ENCODE measurements around the gene RUNX3. TPM values are rescaled to one million over a fixed set of nuclear protein-coding genes. Genes with fewer than 3 reads are reported as not detected.

Gene RUNX3
- total RNA-seq, 1 experiment from 2014 or later, result 22.6 TPM

DNA sequence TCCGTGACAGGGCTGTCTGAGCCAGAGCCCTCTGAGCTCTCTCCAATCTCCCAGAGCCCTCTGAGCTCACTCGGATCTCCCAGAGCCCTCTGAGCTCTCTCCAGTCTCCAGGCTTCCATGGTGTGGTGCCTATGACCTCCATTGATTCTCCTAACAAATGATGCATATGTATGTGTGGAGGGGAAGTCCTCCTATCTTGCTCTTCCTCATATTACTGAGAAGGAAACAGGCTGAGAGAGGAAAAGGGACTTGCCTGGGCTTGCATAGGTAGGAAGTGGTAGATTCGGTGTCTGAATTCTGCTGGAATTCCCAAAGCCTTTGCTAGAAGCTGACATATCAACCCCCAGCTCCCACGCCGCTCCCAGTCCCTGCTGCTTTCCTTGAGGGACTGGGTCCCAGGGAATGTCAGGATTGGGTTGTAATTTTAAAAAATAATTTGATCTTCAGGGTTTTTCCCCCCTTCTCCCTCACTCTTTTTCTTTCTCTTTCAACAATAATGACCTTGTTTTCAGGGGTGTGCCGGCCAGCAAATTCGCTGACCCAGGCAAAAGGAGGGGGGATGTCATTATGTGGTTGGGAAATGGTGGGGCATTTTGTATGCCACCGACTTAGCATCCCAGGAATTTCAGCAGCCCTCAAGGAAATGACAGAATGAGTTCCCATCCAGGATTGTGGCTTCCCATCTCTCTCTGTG lies 42.3 kb upstream of the RUNX3 start:
- no TSS peak for BruUV-seq (replicated peaks)
- Histone ChIP-seq H3K4me1 (ENCODE audit: control insufficient read depth in 1 of 2, insufficient read depth in 2 of 2, low read length in 2 of 2) (peaks cover 13 to 32% of the 10 kb centered on the region in 2 experiments; a peak in 3 of 4 replicates), H3K27me3 (ENCODE audit: insufficient read depth, low read length) (no peaks in the 10 kb centered on the region), H4K20me1 (ENCODE audit: insufficient read depth) (no peaks in the 10 kb centered on the region), H3K4me3 (replicated peaks in 1 of 2; ENCODE audit: low read depth in 1 of 2, low read length in 2 of 2) (no peak overlapping the region), H3K9ac (ENCODE audit: low read length) (no peak overlapping the region), H3K9me2 (ENCODE audit: insufficient read depth) (no peaks in the 10 kb centered on the region), H3K9me3 (ENCODE audit: control insufficient read depth in 1 of 2, insufficient read depth in 1 of 2, low read depth in 1 of 2, low read length in 2 of 2) (peaks cover 10 to 22% of the 10 kb centered on the region in 2 experiments; a peak in 3 of 4 replicates), H3K36me3 (ENCODE audit: control insufficient read depth in 1 of 2, insufficient read depth in 2 of 2, low read length in 2 of 2) (no peaks in the 10 kb centered on the region), H2AFZ (ENCODE audit: low read depth, low read length, poor library complexity, severe bottlenecking) (no peak overlapping the region), H3K79me2 (ENCODE audit: insufficient read depth, low read length) (no peaks in the 10 kb centered on the region), H3K4me2 (ENCODE audit: low read length) (no peak overlapping the region), H3K27ac (ENCODE audit: low read depth, low read length) (no peak overlapping the region)
- intact Hi-C loops (cut with micrococcal nuclease), result no loop called here
- DNase-seq (ENCODE audit: low read depth, low spot score) (no peak), ATAC-seq (no peak)
- POLR2A ChIA-PET, result no interaction called here
- CTCF ChIA-PET, result no interaction called here
- RAD21 ChIA-PET (ENCODE audit: low non-redundant PET in 1 of 2, low total read pairs in 2 of 2, uncharacterized antibody in 2 of 2, unreplicated experiment in 2 of 2), result no interaction called here
- no peak for TF ChIP-seq POLR2AphosphoS5 (IDR thresholded peaks at IDR 0.05; ENCODE audit: low read depth, low read length)
- TF ChIP-seq, protein P1, sequence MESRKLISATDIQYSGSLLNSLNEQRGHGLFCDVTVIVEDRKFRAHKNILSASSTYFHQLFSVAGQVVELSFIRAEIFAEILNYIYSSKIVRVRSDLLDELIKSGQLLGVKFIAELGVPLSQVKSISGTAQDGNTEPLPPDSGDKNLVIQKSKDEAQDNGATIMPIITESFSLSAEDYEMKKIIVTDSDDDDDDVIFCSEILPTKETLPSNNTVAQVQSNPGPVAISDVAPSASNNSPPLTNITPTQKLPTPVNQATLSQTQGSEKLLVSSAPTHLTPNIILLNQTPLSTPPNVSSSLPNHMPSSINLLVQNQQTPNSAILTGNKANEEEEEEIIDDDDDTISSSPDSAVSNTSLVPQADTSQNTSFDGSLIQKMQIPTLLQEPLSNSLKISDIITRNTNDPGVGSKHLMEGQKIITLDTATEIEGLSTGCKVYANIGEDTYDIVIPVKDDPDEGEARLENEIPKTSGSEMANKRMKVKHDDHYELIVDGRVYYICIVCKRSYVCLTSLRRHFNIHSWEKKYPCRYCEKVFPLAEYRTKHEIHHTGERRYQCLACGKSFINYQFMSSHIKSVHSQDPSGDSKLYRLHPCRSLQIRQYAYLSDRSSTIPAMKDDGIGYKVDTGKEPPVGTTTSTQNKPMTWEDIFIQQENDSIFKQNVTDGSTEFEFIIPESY (IDR thresholded peaks at IDR 0.05; ENCODE audit: extremely low read depth, insufficient replicate concordance, low read length), result no peak
- TF ChIP-seq, protein P2, sequence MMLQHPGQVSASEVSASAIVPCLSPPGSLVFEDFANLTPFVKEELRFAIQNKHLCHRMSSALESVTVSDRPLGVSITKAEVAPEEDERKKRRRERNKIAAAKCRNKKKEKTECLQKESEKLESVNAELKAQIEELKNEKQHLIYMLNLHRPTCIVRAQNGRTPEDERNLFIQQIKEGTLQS (IDR thresholded peaks at IDR 0.05), result no peak
- TF ChIP-seq, protein P3, sequence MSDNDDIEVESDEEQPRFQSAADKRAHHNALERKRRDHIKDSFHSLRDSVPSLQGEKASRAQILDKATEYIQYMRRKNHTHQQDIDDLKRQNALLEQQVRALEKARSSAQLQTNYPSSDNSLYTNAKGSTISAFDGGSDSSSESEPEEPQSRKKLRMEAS (IDR thresholded peaks at IDR 0.05), result no peak
- TF ChIP-seq ZNF274 (IDR thresholded peaks at IDR 0.05; ENCODE audit: low read depth, low read length), result no peak
- TF ChIP-seq EGR1 (IDR thresholded peaks at IDR 0.05; ENCODE audit: low read depth), result no peak
